Measurements from ENCODE around the gene BUD31.
A peak's percentile ranks its signal among the peaks of the same experiment; 100 is the strongest.

The BUD31 gene

DNA sequence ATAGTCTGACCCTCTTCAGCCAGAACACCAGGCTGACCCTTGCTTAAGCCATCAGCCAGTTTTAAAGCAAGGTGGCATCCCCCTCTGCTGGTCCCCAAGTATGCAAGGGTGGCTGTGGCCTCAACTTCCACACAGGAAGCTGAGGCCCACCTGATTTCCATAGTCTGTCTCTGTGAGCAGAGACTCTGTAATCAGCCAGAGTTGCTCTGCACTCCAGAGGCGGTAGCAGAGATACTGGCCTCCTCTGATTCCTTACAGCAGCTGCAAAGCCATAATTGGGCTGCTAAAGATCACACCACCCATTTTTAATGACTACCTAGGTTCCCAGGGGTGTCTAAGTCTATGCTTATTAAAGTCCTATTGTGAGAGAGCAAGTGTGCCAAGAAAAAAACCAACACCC lies 2.2 kb upstream of the BUD31 start:
- H3K27ac ChIP-seq = peak overlapping the region; percentile 100
- TF ChIP-seq, protein P1, sequence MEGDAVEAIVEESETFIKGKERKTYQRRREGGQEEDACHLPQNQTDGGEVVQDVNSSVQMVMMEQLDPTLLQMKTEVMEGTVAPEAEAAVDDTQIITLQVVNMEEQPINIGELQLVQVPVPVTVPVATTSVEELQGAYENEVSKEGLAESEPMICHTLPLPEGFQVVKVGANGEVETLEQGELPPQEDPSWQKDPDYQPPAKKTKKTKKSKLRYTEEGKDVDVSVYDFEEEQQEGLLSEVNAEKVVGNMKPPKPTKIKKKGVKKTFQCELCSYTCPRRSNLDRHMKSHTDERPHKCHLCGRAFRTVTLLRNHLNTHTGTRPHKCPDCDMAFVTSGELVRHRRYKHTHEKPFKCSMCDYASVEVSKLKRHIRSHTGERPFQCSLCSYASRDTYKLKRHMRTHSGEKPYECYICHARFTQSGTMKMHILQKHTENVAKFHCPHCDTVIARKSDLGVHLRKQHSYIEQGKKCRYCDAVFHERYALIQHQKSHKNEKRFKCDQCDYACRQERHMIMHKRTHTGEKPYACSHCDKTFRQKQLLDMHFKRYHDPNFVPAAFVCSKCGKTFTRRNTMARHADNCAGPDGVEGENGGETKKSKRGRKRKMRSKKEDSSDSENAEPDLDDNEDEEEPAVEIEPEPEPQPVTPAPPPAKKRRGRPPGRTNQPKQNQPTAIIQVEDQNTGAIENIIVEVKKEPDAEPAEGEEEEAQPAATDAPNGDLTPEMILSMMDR (conservative IDR thresholded peaks at IDR 0.05) = no peak

DNA sequence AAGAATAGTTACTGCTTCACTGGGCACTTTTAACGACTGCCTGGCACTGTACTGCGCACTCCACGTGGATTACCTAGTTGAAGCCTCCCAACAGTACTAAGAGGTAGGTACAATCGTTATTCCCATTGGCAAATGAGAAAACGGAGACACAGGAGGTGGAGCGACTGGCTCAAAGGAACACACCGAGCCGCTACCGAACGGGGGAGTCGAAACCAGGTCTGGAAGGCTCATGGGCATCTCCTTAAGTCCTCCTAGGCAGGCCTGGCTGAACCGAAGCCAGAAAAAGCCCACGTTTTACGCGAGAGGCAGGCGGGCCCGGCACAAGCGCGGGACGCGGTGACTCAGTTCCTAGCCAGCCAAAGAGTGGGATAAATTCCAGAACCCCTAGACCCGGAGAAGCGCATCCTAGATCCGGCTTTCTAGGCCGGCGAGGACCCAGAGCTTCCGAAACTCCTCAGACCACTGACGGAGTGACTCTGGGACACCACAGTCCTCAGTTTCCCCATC lies 844 bp upstream of the BUD31 start:
- H3K27ac ChIP-seq = peak overlapping the region; percentile 100
- TF ChIP-seq, protein P1 (conservative IDR thresholded peaks at IDR 0.05) = no peak

DNA sequence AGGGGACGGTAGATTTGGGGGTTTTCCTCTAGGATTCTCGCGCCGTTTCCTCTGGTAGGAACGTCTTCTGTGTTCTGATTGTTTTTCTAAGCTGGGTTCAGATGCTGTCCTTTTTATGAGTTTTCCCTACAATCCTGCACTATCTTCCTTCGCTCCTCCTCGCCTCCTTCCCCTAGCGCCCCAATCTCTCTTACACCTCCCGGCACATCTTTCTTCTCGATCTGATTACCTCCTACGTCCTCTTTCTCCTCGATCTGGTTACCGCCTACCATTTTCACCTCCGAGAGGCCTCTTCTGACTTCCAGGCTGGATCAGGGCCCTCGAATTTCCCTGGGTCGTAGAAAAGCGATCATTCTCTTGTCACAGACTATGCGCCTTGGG lies 413 bp downstream of the BUD31 start:
- H3K27ac ChIP-seq = peak overlapping the region; percentile 100
- TF ChIP-seq, protein P1 (conservative IDR thresholded peaks at IDR 0.05) = no peak

DNA sequence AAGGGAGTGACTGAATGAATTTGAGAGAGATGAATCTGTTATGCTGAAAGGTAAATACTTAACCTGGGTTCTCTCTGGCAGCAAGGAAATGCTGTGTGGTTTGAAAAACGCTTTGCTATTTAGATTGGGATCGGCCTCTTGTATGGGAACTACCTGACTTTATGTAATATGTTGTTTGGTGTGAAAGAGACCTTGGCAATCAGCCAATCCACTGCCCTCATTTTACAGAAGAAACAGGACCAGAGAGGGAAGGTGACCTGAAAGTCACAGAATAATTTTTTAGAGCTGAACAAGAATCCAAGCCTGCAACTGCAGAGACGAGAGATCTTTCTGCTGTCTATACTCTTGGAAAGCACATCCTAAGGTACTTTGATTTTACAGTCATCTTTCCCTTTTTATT lies 1.0 kb downstream of the BUD31 start:
- TF ChIP-seq, protein P1 (conservative IDR thresholded peaks at IDR 0.05) = no peak
- peak overlapping the region; percentile 100 for H3K27ac ChIP-seq

DNA sequence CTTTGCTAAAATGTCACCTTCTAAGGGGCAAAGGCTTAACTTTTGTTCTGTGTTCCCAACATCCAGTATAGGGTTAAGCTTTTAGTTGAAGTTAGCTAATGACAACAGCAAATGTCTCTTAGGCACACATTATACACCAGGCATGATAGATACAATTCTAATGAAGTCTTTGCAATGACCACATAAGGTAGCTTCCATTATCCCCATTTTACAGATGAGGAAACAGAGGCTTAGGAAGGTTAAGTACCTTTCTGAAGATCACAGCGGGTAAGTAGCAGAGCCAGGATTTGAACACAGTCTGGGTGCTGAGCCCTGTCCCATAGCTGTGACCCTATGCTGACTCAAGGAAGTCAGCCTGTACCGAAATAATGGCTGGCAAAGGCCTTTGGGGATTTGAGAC lies 1.9 kb downstream of the BUD31 start:
- peak overlapping the region; percentile 100 for H3K27ac ChIP-seq
- TF ChIP-seq, protein P1 (conservative IDR thresholded peaks at IDR 0.05) = no peak

DNA sequence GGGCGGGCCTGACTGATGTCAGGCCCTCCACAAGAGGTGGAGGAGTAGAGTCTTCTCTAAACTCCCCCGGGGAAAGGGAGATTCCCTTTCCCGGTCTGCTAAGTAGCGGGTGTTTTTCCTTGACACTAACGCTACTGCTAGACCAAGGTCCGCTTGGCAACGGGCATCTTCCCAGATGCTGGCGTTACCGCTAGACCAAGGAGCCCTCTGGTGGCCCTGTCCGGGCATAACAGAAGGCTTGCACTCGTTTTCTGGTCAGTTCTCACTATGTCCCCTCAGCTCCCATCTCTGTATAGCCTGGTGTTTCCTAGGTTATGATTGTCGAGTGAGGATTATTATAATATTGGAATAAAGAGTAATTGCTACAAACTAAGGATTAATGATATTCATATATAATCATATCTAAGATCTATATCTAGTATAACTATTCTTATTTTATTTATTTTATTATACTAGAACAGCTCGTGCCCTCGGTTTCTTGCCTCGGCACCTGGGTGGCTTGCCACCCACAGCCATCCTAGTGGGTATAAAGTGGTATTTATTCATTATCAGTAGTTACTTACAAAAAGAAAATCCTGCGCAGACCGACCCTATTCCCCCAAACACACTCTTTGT lies 6.9 kb downstream of the BUD31 start:
- TF ChIP-seq, protein P1 (conservative IDR thresholded peaks at IDR 0.05) = peak; percentile 80
- H3K27ac ChIP-seq = 0 out of 2 replicates have a peak overlapping the region, but pooled peaks have one; percentile 8

DNA sequence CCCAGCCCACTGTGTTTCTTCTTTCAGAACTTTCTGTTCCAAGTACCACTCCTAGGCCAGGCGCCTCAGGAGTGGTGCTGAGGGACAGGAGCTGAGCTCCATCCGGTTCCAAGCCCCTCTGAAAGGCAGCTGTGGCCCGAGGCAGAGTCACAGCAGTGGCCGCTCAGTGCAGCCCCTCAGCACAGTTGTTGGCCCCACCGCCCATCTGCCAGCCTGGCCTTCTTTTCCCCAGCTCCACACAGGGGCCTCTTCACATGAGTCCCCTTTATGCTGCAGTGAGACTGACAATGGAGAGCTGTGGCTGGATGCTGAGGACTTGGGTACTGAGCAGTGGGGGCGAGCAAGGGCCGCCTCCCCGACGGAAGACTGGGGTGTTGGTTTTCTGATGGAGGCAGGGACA lies 9.5 kb downstream of the BUD31 start:
- no peak overlapping the region for H3K27ac ChIP-seq
- TF ChIP-seq, protein P1 (conservative IDR thresholded peaks at IDR 0.05) = no peak
